Measurements from ENCODE around the gene VPS13D.
"Not testable (repeated sequence)": the region's sequence is repeated elsewhere in the genome, so short reads cannot be mapped to it uniquely, and the experiment has no call there.

VPS13D gene

GRCh38 chr1:12201352-12202189, 28.3 kb upstream of the VPS13D start:
- DNase-seq (ENCODE audit: low spot score) = no peak

GRCh38 chr1:12202190-12202497, 27.7 kb upstream of the VPS13D start:
- DNase-seq (ENCODE audit: low spot score) = no peak

- DNase-seq (ENCODE audit: low spot score) = no peak
Observed at GRCh38 chr1:12202577-12202976, 27.3 kb upstream of the VPS13D start.

GRCh38 chr1:12203216-12204007, 26.4 kb upstream of the VPS13D start:
- DNase-seq (ENCODE audit: low spot score) = no peak

GRCh38 chr1:12204140-12204539, 25.7 kb upstream of the VPS13D start:
- no peak for DNase-seq (ENCODE audit: low spot score)

- no peak for DNase-seq (ENCODE audit: low spot score)
Observed at GRCh38 chr1:12204754-12205658, 24.8 kb upstream of the VPS13D start.

- no peak for DNase-seq (ENCODE audit: low spot score)
Observed at GRCh38 chr1:12206238-12206637, 23.6 kb upstream of the VPS13D start.

- DNase-seq (ENCODE audit: low spot score) = no peak
Observed at GRCh38 chr1:12206792-12207424, 22.9 kb upstream of the VPS13D start.

GRCh38 chr1:12208271-12208670, 21.6 kb upstream of the VPS13D start:
- DNase-seq (ENCODE audit: low spot score) = no peak

GRCh38 chr1:12208764-12209494, 20.9 kb upstream of the VPS13D start:
- DNase-seq (ENCODE audit: low spot score) = peak; percentile 91

GRCh38 chr1:12209495-12209832, 20.4 kb upstream of the VPS13D start:
- DNase-seq (ENCODE audit: low spot score) = no peak

- no peak for DNase-seq (ENCODE audit: low spot score)
Observed at GRCh38 chr1:12215118-12215961, 14.5 kb upstream of the VPS13D start.

GRCh38 chr1:12219800-12220199, 10.0 kb upstream of the VPS13D start:
- DNase-seq (ENCODE audit: low spot score) = no peak

GRCh38 chr1:12220890-12221289, 8.9 kb upstream of the VPS13D start:
- no peak for DNase-seq (ENCODE audit: low spot score)

GRCh38 chr1:12222700-12223099, 7.1 kb upstream of the VPS13D start:
- not testable (repeated sequence) for DNase-seq (ENCODE audit: low spot score)

- not testable (repeated sequence) for DNase-seq (ENCODE audit: low spot score)
Observed at GRCh38 chr1:12224092-12224491, 5.7 kb upstream of the VPS13D start.

GRCh38 chr1:12228979-12229378, 851 bp upstream of the VPS13D start:
- DNase-seq (ENCODE audit: low spot score) = no peak

GRCh38 chr1:12229386-12229834, 420 bp upstream of the VPS13D start:
- DNase-seq (ENCODE audit: low spot score) = no peak

GRCh38 chr1:12230549-12231275, 882 bp downstream of the VPS13D start:
- DNase-seq (ENCODE audit: low spot score) = peak; percentile 69

GRCh38 chr1:12231276-12231595, 1.4 kb downstream of the VPS13D start:
- DNase-seq (ENCODE audit: low spot score) = no peak

Measured in iPS-NIHi11 (cell line).